NCI-H2107 (cell line): Measurements from ENCODE around the gene KRTAP4-6.
"Not testable (repeated sequence)": the region's sequence is repeated elsewhere in the genome, so short reads cannot be mapped to it uniquely, and the experiment has no call there.

Experiments used
- DNase-seq: peaks from one replicate; lab custom pipeline; 2025; lab: John Stamatoyannopoulos, UW

Gene KRTAP4-6

DNA sequence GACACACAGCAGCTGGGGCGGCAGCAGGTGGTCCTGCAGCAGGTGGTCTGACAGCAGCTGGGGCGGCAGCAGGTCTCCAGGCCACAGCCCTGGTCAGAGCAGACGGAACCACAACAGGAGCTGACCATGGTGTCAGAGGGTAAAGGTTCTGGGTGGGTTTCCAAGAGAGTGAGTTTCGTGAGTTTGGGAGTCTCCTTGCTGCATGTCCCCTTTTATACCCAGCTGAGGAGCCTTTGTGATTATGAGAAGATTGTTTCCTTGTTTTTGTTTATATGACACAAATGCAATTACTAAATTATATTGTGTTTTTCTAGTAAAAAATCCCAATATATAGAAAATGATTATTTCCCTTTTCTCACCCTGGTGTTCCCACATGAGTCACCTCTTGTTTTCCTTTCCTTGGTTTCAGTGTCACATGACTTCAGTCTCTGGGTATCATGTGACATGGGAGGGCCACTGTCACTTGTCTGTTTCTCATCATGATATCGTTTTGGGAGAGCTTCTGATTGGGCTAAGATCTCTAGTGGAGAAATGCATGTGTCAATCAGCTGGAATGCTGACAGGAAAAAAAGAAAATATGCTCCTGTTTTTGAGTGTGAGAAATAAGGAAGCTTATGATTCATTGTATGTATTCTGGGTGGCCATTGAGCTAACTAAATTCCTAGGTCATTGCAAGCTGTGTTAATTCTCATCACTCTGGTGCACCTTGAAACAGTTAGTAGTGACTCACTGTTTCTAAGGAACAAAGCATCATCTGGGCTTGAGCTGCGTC lies at the start of gene KRTAP4-6:
KRTAP4-6 (minus strand) TSS at position 185 of the 772 bp plus-strand sequence; CDS start at position 128, 57 bp downstream.
- DNase-seq: no peak

DNA sequence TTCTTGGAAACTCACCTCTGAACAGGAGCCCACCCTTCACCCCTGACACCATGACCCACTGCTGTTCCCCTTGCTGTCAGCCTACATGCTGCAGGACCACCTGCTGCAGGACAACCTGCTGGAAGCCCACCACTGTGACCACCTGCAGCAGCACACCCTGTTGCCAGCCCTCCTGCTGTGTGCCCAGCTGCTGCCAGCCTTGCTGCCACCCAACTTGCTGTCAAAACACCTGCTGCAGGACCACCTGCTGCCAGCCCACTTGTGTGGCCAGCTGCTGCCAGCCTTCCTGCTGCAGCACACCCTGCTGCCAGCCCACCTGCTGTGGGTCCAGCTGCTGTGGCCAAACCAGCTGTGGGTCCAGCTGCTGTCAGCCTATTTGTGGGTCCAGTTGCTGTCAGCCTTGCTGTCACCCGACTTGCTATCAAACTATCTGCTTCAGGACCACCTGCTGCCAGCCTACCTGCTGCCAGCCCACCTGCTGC lies 49.5 kb upstream of the KRTAP4-6 start, which contains the start of gene KRTAP9-1:
KRTAP9-1 (plus strand) TSS at position 51 of the 482 bp plus-strand sequence; CDS start at position 51, 0 bp downstream.
- not testable (repeated sequence) for DNase-seq

DNA sequence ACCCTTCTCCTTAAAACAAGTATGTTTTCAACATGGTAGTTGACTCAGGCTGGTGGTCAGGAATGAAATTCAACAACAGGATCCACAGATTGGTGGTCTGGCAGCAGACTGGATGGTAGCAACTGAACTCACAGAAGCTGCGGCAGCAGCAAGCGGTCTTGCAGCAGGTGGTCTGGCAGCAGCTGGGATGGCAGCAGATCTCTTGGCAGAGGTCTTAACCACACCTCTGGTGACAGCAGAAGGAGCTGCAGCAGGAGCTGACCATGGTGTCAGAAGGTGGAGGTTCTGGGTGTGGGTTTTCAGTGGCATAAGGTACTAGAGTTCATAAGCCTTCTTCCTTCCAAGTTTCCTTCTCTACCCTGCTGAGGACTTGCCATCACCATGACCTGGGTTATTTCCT lies 46.5 kb upstream of the KRTAP4-6 start:
- DNase-seq: no peak

DNA sequence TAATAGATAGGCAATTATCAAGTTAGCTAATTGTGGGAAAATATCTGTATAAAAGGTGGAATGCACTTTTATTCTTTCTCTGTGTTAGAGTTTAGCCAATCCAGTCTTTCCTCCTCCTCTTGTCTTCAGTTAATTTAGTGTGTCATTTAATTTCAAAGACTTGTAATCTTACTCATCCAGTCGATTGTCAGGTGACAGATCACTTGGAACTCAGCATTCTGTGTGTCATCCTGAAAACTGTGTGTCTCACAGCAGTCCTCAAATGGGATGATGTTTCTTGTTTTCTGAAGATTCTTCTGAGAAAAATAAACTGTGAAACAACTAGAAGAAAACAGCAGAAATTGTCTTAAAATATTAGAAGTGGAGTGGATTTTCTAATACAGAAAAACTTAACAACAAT lies 44.7 kb upstream of the KRTAP4-6 start:
- no peak for DNase-seq

DNA sequence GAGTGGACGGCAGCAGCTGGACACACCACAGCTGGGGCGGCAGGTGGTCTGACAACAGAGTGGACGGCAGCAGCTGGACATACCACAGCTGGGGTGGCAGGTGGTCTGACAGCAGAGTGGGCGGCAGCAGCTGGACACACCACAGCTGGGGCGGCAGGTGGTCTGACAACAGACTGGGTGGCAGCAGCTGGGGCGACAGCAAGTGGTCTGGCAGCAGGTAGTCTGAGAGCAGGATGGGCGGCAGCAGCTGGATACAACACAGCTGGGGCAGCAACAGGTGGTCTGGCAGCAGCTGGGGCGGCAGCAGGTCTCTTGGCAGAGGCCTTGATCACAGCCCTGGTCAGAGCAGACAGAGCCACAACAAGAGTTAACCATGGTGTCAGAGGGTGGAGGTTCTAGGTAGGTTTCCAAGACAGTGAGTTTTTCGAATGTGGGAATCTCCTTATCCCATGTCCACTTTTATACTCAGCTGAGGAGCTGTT lies 44.2 kb upstream of the KRTAP4-6 start, which contains the start of gene KRTAP4-1:
KRTAP4-1 (minus strand) TSS at position 432 of the 482 bp plus-strand sequence; CDS start at position 375, 57 bp downstream.
- DNase-seq: no peak

DNA sequence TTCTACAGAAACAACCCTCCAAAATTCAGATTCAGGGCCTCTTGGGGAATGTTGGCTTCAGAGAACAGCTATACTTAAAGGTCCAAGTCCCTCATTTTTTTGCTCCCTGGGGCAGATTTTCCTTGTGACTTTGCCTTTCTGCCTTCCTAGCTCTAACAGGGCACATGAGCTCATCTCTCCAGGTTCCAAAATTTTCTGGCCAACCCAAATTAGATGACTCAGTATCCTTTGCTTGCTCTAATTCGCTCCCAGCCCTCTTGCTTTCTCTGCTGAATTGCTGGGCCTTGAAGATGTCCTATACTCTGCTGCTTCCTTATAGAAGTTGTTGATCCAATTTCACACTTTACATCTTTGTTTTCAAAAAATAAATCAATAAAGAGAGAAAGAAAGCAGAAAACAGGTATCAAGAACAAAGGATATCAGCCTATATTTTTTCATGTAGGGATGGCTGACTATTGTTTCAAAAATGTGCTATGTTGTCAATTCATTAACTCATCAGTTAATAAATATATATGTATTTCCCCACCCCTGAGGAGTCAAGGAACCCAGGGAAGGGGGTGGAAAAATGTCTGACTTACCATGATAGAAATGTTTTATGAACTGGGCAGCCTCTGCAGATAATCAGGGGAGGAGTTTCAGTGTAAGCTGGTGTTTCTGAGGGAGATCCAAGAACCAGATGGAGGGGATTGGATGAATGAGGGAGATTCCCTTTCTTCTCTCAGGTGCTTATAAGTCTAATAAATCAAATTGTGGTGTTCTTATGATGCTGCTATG lies 38.7 kb upstream of the KRTAP4-6 start:
- DNase-seq: no peak

DNA sequence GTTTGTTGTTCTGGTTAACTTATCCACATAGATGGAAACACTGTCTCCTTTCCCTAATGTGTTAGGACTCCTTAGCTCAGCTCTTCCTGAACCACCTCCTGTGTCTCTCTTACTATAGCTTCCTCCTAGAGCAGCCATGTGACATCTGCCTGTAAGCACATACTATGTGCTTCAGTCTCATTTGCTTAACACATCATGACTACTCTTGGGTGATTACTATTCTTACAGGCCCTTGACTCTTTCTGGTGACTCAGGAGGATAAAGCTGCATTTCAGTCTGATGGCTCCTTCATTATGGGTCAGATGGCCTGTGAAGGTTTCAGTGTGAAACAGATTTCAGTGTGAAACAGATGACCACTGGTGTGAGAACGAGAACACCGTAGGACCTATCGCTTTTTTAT lies 38.0 kb upstream of the KRTAP4-6 start:
- DNase-seq: no peak

DNA sequence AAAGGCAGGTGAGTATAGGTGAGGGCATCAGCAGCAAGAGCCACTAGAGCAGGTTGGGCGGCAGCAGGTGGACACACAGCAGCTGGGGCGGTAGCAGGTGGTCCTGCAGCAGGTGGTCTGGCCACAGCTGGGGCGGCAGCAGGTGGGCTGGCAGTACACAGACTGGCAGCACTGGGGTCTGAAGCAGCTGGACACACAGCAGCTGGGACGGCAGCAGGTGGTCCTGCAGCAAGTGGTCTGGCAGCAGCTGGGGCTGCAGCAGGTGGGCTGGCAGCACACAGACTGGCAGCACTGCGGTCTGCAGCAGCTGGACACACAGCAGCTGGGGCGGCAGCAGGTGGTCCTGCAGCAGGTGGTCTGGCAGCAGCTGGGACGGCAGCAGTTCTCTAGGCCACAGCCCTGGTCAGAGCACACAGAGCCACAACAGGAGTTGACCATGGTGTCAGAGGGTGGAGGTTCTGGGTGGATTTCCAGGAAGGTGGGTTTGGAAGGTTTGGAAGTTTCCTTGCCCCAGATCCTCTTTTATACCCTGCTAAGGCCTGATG lies 37.5 kb upstream of the KRTAP4-6 start, which contains the start of gene KRTAP4-2:
KRTAP4-2 (minus strand) TSS at position 495 of the 545 bp plus-strand sequence; CDS start at position 438, 57 bp downstream.
- no peak for DNase-seq

DNA sequence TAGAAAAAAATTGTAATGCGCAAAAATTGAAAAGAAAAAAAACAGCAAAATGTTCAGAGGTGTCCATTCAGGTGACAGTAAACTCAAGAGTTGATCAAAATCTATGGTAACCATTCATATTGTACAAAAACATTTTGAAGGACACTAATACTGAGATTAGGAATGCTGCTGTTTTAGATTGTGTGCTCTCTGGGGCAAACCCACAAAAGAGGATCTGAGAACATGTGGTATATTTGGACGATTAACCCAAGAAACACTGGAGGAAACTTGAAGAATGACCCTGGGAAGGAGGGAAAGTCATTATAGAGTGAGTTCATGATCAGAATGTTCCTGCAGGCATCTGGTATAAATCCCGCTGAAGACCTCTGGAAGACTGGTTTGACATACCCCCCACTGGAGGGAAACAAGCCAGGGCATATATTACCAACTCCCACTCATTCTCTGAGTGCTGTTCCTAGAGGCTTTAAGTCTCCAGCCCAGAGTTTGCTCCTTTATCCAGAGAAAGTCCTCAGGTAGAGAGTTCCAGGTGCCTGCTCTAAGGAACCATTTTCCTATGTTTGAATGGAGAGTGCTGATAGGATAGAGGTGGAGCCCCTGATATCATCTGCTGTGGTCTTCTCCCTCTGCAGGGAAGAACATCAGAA lies 36.5 kb upstream of the KRTAP4-6 start:
- DNase-seq: no peak

DNA sequence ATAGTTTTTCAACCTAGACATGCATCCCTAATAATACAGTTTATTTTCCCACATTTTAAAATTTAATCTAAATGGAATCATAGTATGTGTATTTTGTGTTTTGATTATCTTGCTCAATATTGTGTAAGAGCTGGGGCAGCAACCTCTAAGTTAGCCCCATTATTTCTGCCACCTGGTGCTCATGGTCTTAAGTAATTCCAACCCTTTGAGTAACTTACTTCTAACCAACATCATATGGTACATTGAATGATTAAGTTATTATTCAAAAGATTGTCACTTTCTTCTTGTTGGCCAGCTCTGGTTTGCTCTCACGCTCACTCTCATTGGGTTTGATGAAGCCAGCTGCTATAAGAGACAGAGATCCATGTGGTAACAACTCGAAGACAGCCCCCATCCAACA lies 31.5 kb upstream of the KRTAP4-6 start:
- DNase-seq: no peak

DNA sequence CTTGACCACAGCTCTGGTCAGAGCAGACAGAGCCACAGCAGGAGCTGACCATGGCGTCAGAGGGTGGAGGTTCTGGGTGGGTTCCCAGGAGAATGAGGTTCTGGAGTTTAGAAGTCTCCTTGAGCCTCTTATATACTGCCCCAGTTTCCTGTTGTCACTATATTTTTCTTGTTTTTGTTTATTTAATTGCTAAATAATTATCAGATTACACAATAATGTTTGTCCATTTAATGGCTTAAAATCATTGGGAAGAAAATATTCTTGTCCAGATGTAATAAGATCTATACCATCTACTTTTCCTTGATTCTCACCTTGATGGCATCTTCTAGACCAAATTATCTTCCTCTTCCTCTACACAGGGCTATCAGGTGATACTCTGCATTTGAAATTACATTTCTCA lies 27.8 kb upstream of the KRTAP4-6 start, which contains the start of gene KRTAP4-3:
KRTAP4-3 (minus strand) TSS at position 101 of the 400 bp plus-strand sequence; CDS start at position 52, 49 bp downstream.
- DNase-seq: no peak

DNA sequence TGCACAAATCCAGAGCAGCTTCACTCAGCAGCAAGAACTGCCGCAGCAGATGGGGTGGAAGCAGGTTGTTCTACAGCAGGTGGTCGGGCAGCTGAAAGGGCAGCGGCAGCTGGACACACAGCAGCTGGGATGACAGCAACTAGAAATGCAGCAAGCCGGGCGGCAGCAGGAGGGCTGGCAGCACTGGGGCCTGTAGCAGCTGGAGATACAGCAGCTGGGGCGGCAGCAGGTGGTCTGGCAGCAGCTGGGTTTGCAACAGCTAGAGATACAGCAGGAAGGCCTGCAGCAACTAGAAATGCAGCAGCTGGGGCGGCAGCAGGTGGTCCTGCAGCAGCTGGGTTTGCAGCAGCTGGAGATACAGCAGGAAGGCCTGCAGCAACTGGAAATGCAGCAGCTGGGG lies 27.2 kb upstream of the KRTAP4-6 start:
- no peak for DNase-seq

DNA sequence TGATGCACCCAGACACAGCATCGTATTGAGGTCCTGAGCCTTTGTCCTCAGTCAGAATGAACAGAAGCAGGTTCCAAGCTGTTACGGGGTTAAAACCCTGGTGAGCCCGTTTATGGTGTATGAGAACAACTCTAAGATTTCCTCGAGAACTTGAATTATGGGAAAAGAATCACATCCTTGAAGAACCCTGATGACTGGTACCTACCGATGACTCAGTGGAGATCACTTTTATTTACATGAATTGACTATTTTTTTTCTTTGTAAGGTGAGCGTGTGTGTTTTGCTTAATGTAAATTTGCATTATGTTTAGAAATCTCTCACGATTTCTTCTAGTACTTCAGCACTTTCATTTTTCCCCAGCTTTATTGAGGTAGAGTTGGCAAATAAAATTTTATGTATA lies 23.5 kb upstream of the KRTAP4-6 start:
- no peak for DNase-seq

DNA sequence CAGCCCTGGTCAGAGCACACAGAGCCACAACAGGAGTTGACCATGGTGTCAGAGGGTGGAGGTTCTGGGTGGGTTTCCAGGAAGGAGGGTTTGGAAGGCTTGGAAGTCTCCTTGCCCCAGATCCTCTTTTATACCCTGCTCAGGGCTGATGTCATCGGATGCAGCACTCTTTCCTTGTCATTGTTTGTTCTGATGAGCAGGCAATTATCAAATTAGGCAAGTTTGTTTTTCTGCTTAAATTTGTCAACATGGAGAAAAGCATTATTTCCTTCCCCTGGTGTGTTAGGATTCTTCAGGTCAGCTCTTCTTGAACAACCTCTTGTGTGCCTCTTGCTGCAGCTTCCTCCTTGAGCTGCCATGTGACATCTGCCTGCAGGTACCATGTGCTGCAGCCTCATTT lies 20.3 kb upstream of the KRTAP4-6 start, which contains the start of gene KRTAP4-4:
KRTAP4-4 (minus strand) TSS at position 101 of the 400 bp plus-strand sequence; CDS start at position 44, 57 bp downstream.
- DNase-seq: no peak

DNA sequence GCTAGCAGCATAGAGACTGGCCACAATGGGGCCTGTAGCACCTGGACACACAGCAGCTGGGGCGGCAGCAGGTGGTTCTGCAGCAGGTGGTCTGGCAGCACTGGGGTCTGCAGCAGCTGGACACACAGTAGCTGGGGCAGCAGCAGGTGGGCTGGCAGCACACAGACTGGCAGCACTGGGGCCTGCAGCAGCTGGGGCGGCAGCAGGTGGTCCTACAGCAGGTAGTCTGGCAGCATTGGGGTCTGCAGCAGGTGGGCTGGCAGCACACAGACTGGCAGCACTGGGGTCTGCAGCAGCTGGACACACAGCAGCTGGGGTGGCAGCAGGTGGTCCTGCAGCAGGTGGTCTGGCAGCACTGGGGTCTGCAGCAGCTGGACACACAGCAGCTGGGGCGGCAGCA lies 19.8 kb upstream of the KRTAP4-6 start:
- not testable (repeated sequence) for DNase-seq

DNA sequence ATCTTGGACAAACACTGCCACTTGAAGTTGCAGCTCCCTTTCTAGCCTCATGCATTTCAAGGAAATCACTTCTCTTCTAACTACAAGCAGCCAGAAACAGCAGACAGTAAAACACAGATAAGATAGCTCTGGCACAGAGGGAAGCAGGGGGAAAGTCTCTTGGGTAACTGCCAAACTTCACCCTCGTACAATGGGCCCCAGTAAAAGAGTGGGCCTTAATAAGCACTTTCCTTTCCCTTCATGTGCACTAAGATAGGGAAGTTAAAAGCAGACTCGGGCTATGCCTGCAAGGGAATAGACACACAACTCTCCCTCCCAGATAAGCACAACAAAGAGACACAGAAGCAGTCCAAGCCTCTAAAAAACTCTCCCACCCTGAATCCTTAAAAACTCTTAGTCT lies 13.5 kb upstream of the KRTAP4-6 start:
- no peak for DNase-seq

DNA sequence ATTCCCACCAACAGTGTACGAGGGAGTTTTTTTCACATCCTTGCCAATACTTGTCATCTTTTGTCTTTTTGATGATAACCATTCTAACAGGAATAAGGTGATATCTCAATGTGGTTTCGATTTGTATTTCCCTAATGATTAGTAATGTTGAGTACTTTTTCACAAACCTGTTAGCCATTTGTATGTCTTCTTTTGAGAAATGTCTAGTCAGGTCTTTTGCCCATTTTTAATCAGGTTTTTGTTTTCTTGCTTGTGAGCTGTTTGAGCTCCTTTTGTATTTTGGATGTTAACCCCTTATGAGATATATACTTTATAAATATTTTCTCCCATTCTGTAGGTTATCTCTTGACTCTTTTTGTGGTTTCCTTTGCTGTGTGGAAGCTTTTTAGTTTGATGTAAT lies 11.2 kb upstream of the KRTAP4-6 start:
- no peak for DNase-seq

DNA sequence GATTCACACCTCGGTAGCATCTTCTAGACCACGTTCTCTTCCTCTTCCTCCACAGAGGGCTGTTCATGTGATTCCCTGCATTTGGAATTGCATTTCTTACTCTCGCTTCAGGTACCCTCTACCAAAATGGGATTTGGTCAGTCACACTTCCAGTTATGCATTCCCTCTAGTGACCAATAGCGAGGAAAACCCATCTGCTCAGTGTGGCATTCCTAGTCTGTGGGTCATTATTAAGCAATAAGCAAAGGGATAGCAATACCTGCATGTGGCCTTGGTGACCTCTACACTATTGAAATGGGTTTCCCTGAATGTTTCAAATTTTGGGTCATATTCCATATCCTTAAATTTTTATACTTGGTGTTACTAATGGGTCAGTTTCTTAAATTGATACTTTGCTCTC lies 9.7 kb upstream of the KRTAP4-6 start:
- DNase-seq: no peak

DNA sequence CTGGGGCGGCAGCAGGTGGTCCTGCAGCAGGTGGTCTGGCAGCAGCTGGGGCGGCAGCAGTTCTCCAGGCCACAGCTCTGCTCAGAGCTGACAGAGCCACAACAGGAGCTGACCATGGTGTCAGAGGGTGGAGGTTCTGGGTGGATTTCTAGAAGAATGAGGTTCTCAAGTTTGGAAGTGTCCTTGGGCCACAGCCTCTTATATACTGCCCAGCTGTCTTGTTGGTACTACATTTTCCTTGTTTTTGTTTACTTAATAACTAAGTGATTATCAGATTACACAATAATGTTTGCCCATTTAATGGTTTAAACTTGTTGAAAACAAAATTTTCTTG lies 9.3 kb upstream of the KRTAP4-6 start, which contains the start of gene KRTAP4-5:
KRTAP4-5 (minus strand) TSS at position 174 of the 334 bp plus-strand sequence; CDS start at position 116, 58 bp downstream.
- DNase-seq: no peak

DNA sequence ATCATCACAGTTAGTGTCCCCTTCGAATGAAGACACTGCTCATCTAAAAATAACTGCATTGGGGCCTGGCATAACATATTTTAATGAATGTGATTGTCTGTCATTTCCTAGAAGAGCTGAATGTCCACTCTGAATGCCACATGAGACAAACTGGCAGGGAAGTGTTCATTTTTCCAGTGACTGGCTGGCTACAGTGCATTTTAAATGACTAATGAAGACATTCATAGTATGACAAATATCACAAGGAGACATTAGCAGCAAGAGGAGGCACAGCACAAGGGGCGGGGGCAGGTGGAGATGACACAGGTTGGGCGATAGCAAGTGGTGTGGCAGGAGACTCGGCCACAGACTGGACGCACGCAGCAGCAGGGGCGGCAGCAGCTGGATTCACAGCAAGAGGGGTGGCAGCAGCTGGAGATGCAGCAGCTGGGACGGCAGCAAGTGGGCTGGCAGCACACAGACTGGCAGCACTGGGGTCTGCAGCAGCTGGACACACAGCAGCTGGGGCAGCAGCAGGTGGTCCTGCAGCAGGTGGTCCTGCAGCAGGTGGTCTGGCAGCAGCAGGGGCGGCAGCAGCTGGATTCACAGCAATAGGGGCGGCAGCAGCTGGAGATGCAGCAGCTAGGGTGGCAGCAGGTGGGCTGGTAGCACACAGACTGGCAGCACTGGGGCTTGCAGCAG lies 8.8 kb upstream of the KRTAP4-6 start:
- not testable (repeated sequence) for DNase-seq
